22Rv1 (cell line): ENCODE results near the gene USP9Y.

Experiments
- CTCF ChIP-seq: fragments of 450-650 bp; IDR thresholded peaks from 2 replicates; pipeline ENCODE4 v1.5.1; 2017; ENCODE audit warnings: mild to moderate bottlenecking
- ZFX ChIP-seq: fragments of 450-650 bp; IDR thresholded peaks from 2 replicates; pipeline ENCODE4 v1.6.1; 2017; ENCODE audit warnings: antibody characterized with exemption, borderline replicate concordance

- TF ChIP-seq CTCF (no peak), ZFX (no peak)
These were observed 14.3 kb downstream of the USP9Y start for GRCh38 chrY:12715376-12715775.
